ENCODE measurements around the gene VDAC2. TPM values are rescaled to one million over a fixed set of nuclear protein-coding genes. Genes with fewer than 3 reads are reported as not detected.
"Not testable (repeated sequence)": the region's sequence is repeated elsewhere in the genome, so short reads cannot be mapped to it uniquely, and the experiment has no call there.

The VDAC2 gene
- total RNA-seq, 1 donor from 2014 or later = 204 TPM

DNA sequence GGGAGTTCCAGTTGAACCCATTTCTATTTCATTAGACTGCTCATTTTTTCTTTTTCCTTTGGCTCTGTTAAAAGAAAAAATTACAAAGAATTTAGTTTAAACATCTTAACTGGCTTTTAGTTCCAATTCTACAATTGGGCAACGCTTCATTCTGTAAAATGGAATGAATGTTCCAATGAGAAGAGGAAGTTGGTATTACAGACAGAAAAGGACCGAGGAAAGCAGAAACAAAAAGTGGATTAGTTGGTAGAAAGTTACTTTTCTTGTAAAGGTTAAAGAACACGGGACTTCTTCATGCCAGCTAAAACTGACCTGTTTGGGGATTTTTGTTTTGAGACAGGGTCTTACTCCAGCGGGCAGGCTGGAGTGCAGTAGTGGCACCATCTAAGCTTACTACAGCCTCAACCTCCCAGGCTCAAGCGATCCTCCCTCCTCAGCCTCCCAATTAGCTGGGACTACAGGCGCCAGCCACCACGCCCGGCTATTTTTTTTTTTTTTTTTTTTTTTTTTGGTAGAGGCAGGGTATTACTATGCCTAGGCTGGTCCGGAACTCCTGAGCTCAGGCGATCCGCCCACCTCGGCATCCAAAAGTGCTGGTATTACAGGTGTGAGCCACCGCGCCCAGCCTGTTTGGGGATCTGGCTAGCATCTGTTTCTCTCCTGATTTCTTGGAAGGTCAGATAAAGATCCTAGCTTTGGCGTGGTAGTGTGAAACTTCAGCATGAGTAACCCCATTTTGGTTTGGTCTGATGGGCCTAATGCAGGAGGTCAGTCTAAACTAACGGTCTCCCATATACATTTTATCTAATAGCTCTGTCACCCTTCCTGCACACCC lies 1.3 kb upstream of the VDAC2 start:
- peaks cover 20% of the 10 kb centered on the region for H3K36me3 Mint-ChIP-seq
- peak overlapping the region; percentile 99 for H3K4me3 Mint-ChIP-seq
- no peaks in the 10 kb centered on the region for H3K9me3 Mint-ChIP-seq
- H3K4me1 Mint-ChIP-seq (ENCODE audit: unreplicated experiment) = peaks cover 35% of the 10 kb centered on the region
- TF ChIP-seq CTCF (conservative IDR thresholded peaks at IDR 0.05) = no peak
- no peak for DNase-seq (ENCODE audit: extremely low spot score, unreplicated experiment)
- no peaks in the 10 kb centered on the region for H3K27me3 Mint-ChIP-seq
- H3K27ac Mint-ChIP-seq = peak overlapping the region; percentile 100

- Mint-ChIP-seq H3K27ac (peak overlapping the region; percentile 100), H3K4me1 (ENCODE audit: unreplicated experiment) (peaks cover 35% of the 10 kb centered on the region), H3K36me3 (peaks cover 20% of the 10 kb centered on the region), H3K27me3 (no peaks in the 10 kb centered on the region), H3K9me3 (no peaks in the 10 kb centered on the region), H3K4me3 (peak overlapping the region; percentile 99)
- DNase-seq (ENCODE audit: extremely low spot score, unreplicated experiment) = no peak
- no peak for TF ChIP-seq CTCF (conservative IDR thresholded peaks at IDR 0.05)
Measured at GRCh38 chr10:75209921-75210281, 695 bp upstream of the VDAC2 start.

GRCh38 chr10:75211007-75211691 lies 553 bp downstream of the VDAC2 start:
- Mint-ChIP-seq H3K9me3 (no peaks in the 10 kb centered on the region), H3K4me3 (peak overlapping the region; percentile 93), H3K4me1 (ENCODE audit: unreplicated experiment) (peaks cover 39% of the 10 kb centered on the region), H3K27ac (peak overlapping the region; percentile 100), H3K36me3 (peaks cover 25% of the 10 kb centered on the region), H3K27me3 (no peaks in the 10 kb centered on the region)
- TF ChIP-seq CTCF (conservative IDR thresholded peaks at IDR 0.05) = no peak
- DNase-seq (ENCODE audit: extremely low spot score, unreplicated experiment) = no peak

DNA sequence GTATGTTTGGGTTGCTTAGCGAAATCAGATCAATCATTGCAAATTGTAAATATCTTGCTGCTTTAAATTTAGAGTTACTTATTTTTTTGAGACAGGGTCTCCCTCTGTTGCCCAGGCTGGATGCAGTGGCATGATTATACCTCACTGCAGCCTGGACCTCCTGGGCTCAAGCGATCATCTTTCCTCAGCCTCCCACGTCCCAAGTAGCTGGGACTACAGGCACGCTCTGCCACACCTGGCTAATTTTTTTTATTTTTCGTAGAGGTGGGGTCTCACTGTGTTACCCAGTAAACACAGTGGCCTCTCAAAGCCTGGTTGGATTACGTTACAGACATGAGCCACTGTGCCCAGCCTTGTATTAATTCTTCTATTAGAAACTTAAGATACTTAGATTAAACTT lies 1.7 kb downstream of the VDAC2 start:
- H3K4me3 Mint-ChIP-seq = peak overlapping the region; percentile 93
- no peaks in the 10 kb centered on the region for H3K27me3 Mint-ChIP-seq
- no peak for DNase-seq (ENCODE audit: extremely low spot score, unreplicated experiment)
- peak overlapping the region; percentile 100 for H3K27ac Mint-ChIP-seq
- peaks cover 33% of the 10 kb centered on the region for H3K4me1 Mint-ChIP-seq (ENCODE audit: unreplicated experiment)
- H3K9me3 Mint-ChIP-seq = no peaks in the 10 kb centered on the region
- TF ChIP-seq CTCF (conservative IDR thresholded peaks at IDR 0.05) = no peak
- H3K36me3 Mint-ChIP-seq = peaks cover 32% of the 10 kb centered on the region

- no peak for DNase-seq (ENCODE audit: extremely low spot score, unreplicated experiment)
- TF ChIP-seq CTCF (conservative IDR thresholded peaks at IDR 0.05) = no peak
- H3K27me3 Mint-ChIP-seq = no peaks in the 10 kb centered on the region
- peak overlapping the region; percentile 30 for H3K27ac Mint-ChIP-seq
- H3K4me3 Mint-ChIP-seq = no peak overlapping the region
- peaks cover 56% of the 10 kb centered on the region for H3K36me3 Mint-ChIP-seq
- no peaks in the 10 kb centered on the region for H3K9me3 Mint-ChIP-seq
- peaks cover 39% of the 10 kb centered on the region for H3K4me1 Mint-ChIP-seq (ENCODE audit: unreplicated experiment)
Measured at GRCh38 chr10:75220274-75220673, 9.7 kb downstream of the VDAC2 start.

GRCh38 chr10:75221492-75221891 lies 10.9 kb downstream of the VDAC2 start:
- Mint-ChIP-seq H3K27ac (peak overlapping the region; percentile 6), H3K36me3 (peaks cover 58% of the 10 kb centered on the region), H3K4me1 (ENCODE audit: unreplicated experiment) (peaks cover 40% of the 10 kb centered on the region)
- not testable (repeated sequence) for H3K9me3 Mint-ChIP-seq; H3K4me3 Mint-ChIP-seq; H3K27me3 Mint-ChIP-seq; DNase-seq (ENCODE audit: extremely low spot score, unreplicated experiment)
